ENCODE measurements around the gene RPS6KA5. TPM values are rescaled to one million over a fixed set of nuclear protein-coding genes. Genes with fewer than 3 reads are reported as not detected.

RPS6KA5 gene
- polyA plus RNA-seq, 2 donors, result 0.83 to 2.3 TPM

- H3K36me3 ChIP-seq (ENCODE audit: control insufficient read depth in 2 of 2, insufficient read depth in 2 of 2, low read length in 1 of 2), result no peaks in the 10 kb centered on the region
- no peaks in the 10 kb centered on the region for H3K9me3 ChIP-seq (ENCODE audit: control insufficient read depth in 2 of 2, insufficient read depth in 1 of 2, low read depth in 1 of 2, low read length in 1 of 2)
- H3K27me3 ChIP-seq (ENCODE audit: control insufficient read depth in 1 of 2, insufficient read depth in 2 of 2, low read length in 2 of 2), result no peaks in the 10 kb centered on the region
- no peaks in the 10 kb centered on the region for H3K4me1 ChIP-seq (ENCODE audit: control insufficient read depth in 2 of 2, insufficient read depth in 2 of 2, low read length in 1 of 2)
- no peak overlapping the region for H3K4me3 ChIP-seq (ENCODE audit: low read depth in 1 of 2, low read length in 2 of 2)
- WGBS, 2 donors, result 96% methylated on average over 3 of the region's 3 CpGs
- no peak overlapping the region for H3K27ac ChIP-seq (ENCODE audit: low read depth in 2 of 2, low read length in 1 of 2)
These were observed 4.1 kb downstream of the RPS6KA5 start for GRCh38 chr14:91056361-91056760.

DNA sequence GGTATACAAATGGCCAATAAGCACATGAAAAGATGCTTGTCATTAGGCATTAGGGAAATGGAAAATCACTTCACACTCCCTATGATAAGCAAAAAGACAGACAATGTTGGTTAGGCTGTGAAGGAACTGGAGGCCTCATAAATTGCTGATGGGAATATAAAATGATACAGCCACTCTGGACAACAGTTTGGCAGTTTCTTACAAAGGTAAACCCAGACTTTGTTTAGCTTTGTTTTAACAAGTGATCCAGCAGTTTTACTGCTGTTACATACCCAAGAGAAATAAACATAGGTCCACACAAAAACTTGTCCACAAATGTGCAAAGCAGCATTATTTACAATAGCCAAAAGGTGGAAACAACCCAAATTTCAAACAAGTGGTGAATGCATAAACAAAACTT, 5.4 kb downstream of the RPS6KA5 start:
- Histone ChIP-seq H3K36me3 (ENCODE audit: control insufficient read depth in 2 of 2, insufficient read depth in 2 of 2, low read length in 1 of 2) (no peaks in the 10 kb centered on the region), H3K4me3 (ENCODE audit: low read depth in 1 of 2, low read length in 2 of 2) (no peak overlapping the region)

DNA sequence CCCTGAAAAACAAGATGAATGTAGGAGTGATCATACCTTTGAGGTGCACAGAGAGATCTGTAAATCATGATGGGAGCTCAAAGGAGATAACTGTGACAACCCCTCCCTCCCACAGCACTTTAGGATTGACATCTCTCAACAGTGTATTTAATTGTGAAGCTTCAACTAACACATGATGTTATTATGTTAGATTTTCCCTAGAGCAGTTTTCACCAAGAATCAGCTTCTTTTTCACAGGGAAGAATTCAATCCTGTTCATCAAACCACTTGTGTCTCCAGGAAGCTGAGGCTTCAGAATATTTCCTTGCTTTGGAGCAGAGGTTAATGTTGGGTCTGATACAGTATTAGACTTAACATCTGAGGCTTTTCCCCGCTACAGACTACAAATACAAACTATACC, 11.8 kb downstream of the RPS6KA5 start:
- Histone ChIP-seq H3K9me3 (ENCODE audit: control insufficient read depth in 2 of 2, insufficient read depth in 1 of 2, low read depth in 1 of 2, low read length in 1 of 2) (no peaks in the 10 kb centered on the region), H3K27ac (ENCODE audit: low read depth in 2 of 2, low read length in 1 of 2) (no peak overlapping the region), H3K4me3 (ENCODE audit: low read depth in 1 of 2, low read length in 2 of 2) (no peak overlapping the region), H3K27me3 (ENCODE audit: control insufficient read depth in 1 of 2, insufficient read depth in 2 of 2, low read length in 2 of 2) (no peaks in the 10 kb centered on the region), H3K36me3 (ENCODE audit: control insufficient read depth in 2 of 2, insufficient read depth in 2 of 2, low read length in 1 of 2) (no peaks in the 10 kb centered on the region), H3K4me1 (ENCODE audit: control insufficient read depth in 2 of 2, insufficient read depth in 2 of 2, low read length in 1 of 2) (no peaks in the 10 kb centered on the region)
- 90 to 93% methylated on average over 1 of the region's 1 CpG for WGBS, 2 donors

More for the DNA sequence above, 5.4 kb downstream of the RPS6KA5 start:
- H3K27ac ChIP-seq (ENCODE audit: low read depth in 2 of 2, low read length in 1 of 2), result no peak overlapping the region
- no peaks in the 10 kb centered on the region for H3K27me3 ChIP-seq (ENCODE audit: control insufficient read depth in 1 of 2, insufficient read depth in 2 of 2, low read length in 2 of 2)
- H3K9me3 ChIP-seq (ENCODE audit: control insufficient read depth in 2 of 2, insufficient read depth in 1 of 2, low read depth in 1 of 2, low read length in 1 of 2), result no peaks in the 10 kb centered on the region
- no peaks in the 10 kb centered on the region for H3K4me1 ChIP-seq (ENCODE audit: control insufficient read depth in 2 of 2, insufficient read depth in 2 of 2, low read length in 1 of 2)

DNA sequence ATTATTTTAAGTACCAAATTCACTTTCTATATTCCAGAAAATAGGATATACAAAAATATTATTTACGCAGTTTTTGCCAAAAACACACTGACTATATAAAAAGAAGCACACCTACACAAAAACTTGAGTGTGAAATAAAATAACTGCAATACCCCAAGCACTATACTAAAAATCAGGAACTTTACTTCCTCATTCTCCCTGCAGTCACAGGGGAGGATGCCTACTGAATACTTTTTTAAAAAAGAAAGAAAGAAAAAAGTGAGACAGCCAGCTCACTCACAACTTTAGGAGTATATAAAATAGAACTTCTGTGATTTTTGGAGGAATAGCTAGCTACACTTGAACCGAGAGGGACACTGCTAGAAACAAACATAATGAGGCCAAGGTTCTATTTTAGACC, 12.2 kb downstream of the RPS6KA5 start:
- no peak overlapping the region for H3K27ac ChIP-seq (ENCODE audit: low read depth in 2 of 2, low read length in 1 of 2)
- H3K36me3 ChIP-seq (ENCODE audit: control insufficient read depth in 2 of 2, insufficient read depth in 2 of 2, low read length in 1 of 2), result no peaks in the 10 kb centered on the region
- WGBS, 2 donors, result 88 to 90% methylated on average over 2 of the region's 2 CpGs
- no peak overlapping the region for H3K4me3 ChIP-seq (ENCODE audit: low read depth in 1 of 2, low read length in 2 of 2)
- no peaks in the 10 kb centered on the region for H3K4me1 ChIP-seq (ENCODE audit: control insufficient read depth in 2 of 2, insufficient read depth in 2 of 2, low read length in 1 of 2)
- H3K9me3 ChIP-seq (ENCODE audit: control insufficient read depth in 2 of 2, insufficient read depth in 1 of 2, low read depth in 1 of 2, low read length in 1 of 2), result no peaks in the 10 kb centered on the region
- H3K27me3 ChIP-seq (ENCODE audit: control insufficient read depth in 1 of 2, insufficient read depth in 2 of 2, low read length in 2 of 2), result no peaks in the 10 kb centered on the region

DNA sequence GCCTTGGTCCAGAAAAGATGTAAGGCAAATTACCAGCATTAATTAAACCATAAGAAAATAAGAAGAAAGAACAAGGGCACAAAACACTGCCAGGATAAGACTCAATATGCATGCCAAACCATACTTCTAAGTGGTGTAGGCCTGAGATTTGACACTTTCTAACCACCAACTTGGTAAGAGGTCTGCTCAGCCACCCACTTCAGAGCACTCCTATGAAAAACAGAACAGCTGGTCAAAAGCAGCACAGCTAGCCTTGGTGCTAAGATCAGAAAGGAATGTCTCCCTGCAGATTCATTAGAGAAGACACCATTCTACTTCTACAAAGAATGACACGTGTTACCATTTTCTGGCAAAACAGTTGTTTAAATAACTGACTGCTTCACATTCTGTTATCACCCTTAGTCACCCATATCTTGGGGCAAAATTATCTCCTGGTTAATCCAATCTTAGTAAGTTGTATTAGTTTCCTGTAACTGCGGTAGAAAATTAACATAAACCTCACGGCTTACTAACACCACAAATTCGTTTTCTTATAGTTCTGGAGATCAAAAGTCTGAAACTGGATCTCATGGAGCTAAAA, 13.2 kb downstream of the RPS6KA5 start:
- H3K27me3 ChIP-seq (ENCODE audit: control insufficient read depth in 1 of 2, insufficient read depth in 2 of 2, low read length in 2 of 2), result no peaks in the 10 kb centered on the region
- 62 to 68% methylated on average over 4 of the region's 4 CpGs for WGBS, 2 donors
- H3K4me3 ChIP-seq (ENCODE audit: low read depth in 1 of 2, low read length in 2 of 2), result no peak overlapping the region
- H3K27ac ChIP-seq (ENCODE audit: low read depth in 2 of 2, low read length in 1 of 2), result no peak overlapping the region
- H3K9me3 ChIP-seq (ENCODE audit: control insufficient read depth in 2 of 2, insufficient read depth in 1 of 2, low read depth in 1 of 2, low read length in 1 of 2), result no peaks in the 10 kb centered on the region
- no peaks in the 10 kb centered on the region for H3K36me3 ChIP-seq (ENCODE audit: control insufficient read depth in 2 of 2, insufficient read depth in 2 of 2, low read length in 1 of 2)
- no peaks in the 10 kb centered on the region for H3K4me1 ChIP-seq (ENCODE audit: control insufficient read depth in 2 of 2, insufficient read depth in 2 of 2, low read length in 1 of 2)

DNA sequence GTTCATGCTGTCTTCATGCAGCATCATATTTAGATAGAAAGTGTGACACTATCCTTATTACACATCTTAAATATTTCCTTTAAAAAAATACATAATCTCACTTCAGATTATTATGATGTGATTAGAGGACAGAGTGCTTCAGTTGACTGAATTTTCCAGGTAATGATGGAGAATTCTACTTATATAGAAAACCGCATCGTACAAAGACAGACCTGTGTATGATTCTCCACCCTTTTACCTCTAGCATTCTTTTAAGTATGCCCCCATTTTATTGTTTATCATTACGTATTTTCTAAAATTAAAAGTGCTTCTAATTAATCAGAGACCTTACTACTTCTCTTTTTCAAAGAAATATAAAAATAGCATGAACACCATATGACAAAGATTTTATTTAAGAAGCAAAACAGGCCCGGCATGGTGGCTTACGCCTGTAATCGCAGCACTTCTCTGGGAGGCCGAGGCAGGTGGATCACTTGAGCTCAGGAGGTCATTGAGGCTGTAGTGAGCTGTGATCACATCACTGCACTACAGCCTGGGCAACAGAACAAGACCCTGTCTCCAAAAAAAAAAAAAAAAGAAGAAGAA, 13.9 kb downstream of the RPS6KA5 start:
- Histone ChIP-seq H3K4me1 (ENCODE audit: control insufficient read depth in 2 of 2, insufficient read depth in 2 of 2, low read length in 1 of 2) (no peaks in the 10 kb centered on the region), H3K27me3 (ENCODE audit: control insufficient read depth in 1 of 2, insufficient read depth in 2 of 2, low read length in 2 of 2) (no peaks in the 10 kb centered on the region), H3K36me3 (ENCODE audit: control insufficient read depth in 2 of 2, insufficient read depth in 2 of 2, low read length in 1 of 2) (no peaks in the 10 kb centered on the region), H3K9me3 (ENCODE audit: control insufficient read depth in 2 of 2, insufficient read depth in 1 of 2, low read depth in 1 of 2, low read length in 1 of 2) (no peaks in the 10 kb centered on the region), H3K4me3 (ENCODE audit: low read depth in 1 of 2, low read length in 2 of 2) (no peak overlapping the region), H3K27ac (ENCODE audit: low read depth in 2 of 2, low read length in 1 of 2) (no peak overlapping the region)
- WGBS, 2 donors, result 81 to 83% methylated on average over 7 of the region's 7 CpGs

- H3K4me3 ChIP-seq (ENCODE audit: low read depth in 1 of 2, low read length in 2 of 2), result no peak overlapping the region
- no peaks in the 10 kb centered on the region for H3K4me1 ChIP-seq (ENCODE audit: control insufficient read depth in 2 of 2, insufficient read depth in 2 of 2, low read length in 1 of 2)
- 38 to 41% methylated on average over 2 of the region's 2 CpGs for WGBS, 2 donors
These were observed 19.0 kb downstream of the RPS6KA5 start for GRCh38 chr14:91041450-91041849.

GRCh38 chr14:91040545-91040944, 19.9 kb downstream of the RPS6KA5 start:
- Histone ChIP-seq H3K27me3 (ENCODE audit: control insufficient read depth in 1 of 2, insufficient read depth in 2 of 2, low read length in 2 of 2) (no peaks in the 10 kb centered on the region), H3K36me3 (ENCODE audit: control insufficient read depth in 2 of 2, insufficient read depth in 2 of 2, low read length in 1 of 2) (no peaks in the 10 kb centered on the region), H3K9me3 (ENCODE audit: control insufficient read depth in 2 of 2, insufficient read depth in 1 of 2, low read depth in 1 of 2, low read length in 1 of 2) (no peaks in the 10 kb centered on the region), H3K27ac (ENCODE audit: low read depth in 2 of 2, low read length in 1 of 2) (no peak overlapping the region), H3K4me3 (ENCODE audit: low read depth in 1 of 2, low read length in 2 of 2) (no peak overlapping the region), H3K4me1 (ENCODE audit: control insufficient read depth in 2 of 2, insufficient read depth in 2 of 2, low read length in 1 of 2) (no peaks in the 10 kb centered on the region)
- WGBS, 2 donors, result 96 to 100% methylated on average over 1 of the region's 1 CpG

More at GRCh38 chr14:91041450-91041849, 19.0 kb downstream of the RPS6KA5 start:
- Histone ChIP-seq H3K27ac (ENCODE audit: low read depth in 2 of 2, low read length in 1 of 2) (no peak overlapping the region), H3K9me3 (ENCODE audit: control insufficient read depth in 2 of 2, insufficient read depth in 1 of 2, low read depth in 1 of 2, low read length in 1 of 2) (no peaks in the 10 kb centered on the region), H3K36me3 (ENCODE audit: control insufficient read depth in 2 of 2, insufficient read depth in 2 of 2, low read length in 1 of 2) (no peaks in the 10 kb centered on the region), H3K27me3 (ENCODE audit: control insufficient read depth in 1 of 2, insufficient read depth in 2 of 2, low read length in 2 of 2) (no peaks in the 10 kb centered on the region)

DNA sequence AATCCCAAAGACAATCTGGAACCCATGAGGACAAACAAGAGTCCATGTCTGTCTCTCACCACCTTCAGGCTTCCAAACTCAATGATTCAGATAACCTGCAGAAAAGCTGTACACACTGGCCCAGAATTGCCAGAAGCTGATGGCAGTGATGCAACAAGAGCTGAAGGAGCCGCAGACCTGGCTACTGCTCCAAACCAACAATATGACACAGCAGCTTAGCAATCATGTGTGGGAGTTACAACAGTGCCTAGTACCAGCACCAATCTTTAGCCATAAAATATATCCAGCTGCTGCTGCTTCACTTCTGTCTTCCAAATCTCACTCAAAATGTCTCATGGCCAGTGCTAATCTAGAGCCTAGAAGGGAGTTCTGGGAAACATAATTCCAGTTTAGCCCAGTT, 22.0 kb downstream of the RPS6KA5 start:
- Histone ChIP-seq H3K4me3 (ENCODE audit: low read depth in 1 of 2, low read length in 2 of 2) (no peak overlapping the region), H3K4me1 (ENCODE audit: control insufficient read depth in 2 of 2, insufficient read depth in 2 of 2, low read length in 1 of 2) (no peaks in the 10 kb centered on the region), H3K27ac (ENCODE audit: low read depth in 2 of 2, low read length in 1 of 2) (no peak overlapping the region), H3K27me3 (ENCODE audit: control insufficient read depth in 1 of 2, insufficient read depth in 2 of 2, low read length in 2 of 2) (no peaks in the 10 kb centered on the region), H3K9me3 (ENCODE audit: control insufficient read depth in 2 of 2, insufficient read depth in 1 of 2, low read depth in 1 of 2, low read length in 1 of 2) (peaks cover 0 to 2% of the 10 kb centered on the region in 2 donors), H3K36me3 (ENCODE audit: control insufficient read depth in 2 of 2, insufficient read depth in 2 of 2, low read length in 1 of 2) (no peaks in the 10 kb centered on the region)
- WGBS, 2 donors, result 52 to 80% methylated on average over 1 of the region's 1 CpG

GRCh38 chr14:91036741-91037469, 23.5 kb downstream of the RPS6KA5 start:
- no peaks in the 10 kb centered on the region for H3K4me1 ChIP-seq (ENCODE audit: control insufficient read depth in 2 of 2, insufficient read depth in 2 of 2, low read length in 1 of 2)
- no peaks in the 10 kb centered on the region for H3K27me3 ChIP-seq (ENCODE audit: control insufficient read depth in 1 of 2, insufficient read depth in 2 of 2, low read length in 2 of 2)
- H3K27ac ChIP-seq (ENCODE audit: low read depth in 2 of 2, low read length in 1 of 2), result no peak overlapping the region
- peaks cover 0 to 2% of the 10 kb centered on the region in 2 donors for H3K9me3 ChIP-seq (ENCODE audit: control insufficient read depth in 2 of 2, insufficient read depth in 1 of 2, low read depth in 1 of 2, low read length in 1 of 2)
- WGBS, 2 donors, result 92 to 95% methylated on average over 2 of the region's 2 CpGs
- no peak overlapping the region for H3K4me3 ChIP-seq (ENCODE audit: low read depth in 1 of 2, low read length in 2 of 2)
- no peaks in the 10 kb centered on the region for H3K36me3 ChIP-seq (ENCODE audit: control insufficient read depth in 2 of 2, insufficient read depth in 2 of 2, low read length in 1 of 2)
